ENCODE results near the gene CTXN1.

- TF ChIP-seq CTCF (IDR thresholded peaks at IDR 0.05): no peak
- no peak for TF ChIP-seq POLR2A (IDR thresholded peaks at IDR 0.05)
Measured at GRCh38 chr19:7942981-7943443, 17.1 kb upstream of the CTXN1 start.

Measured in adrenal gland (tissue), 5 donors.